Measurements from ENCODE around the gene COA3.
A peak's percentile ranks its signal among the peaks of the same experiment; 100 is the strongest.

Gene COA3

GRCh38 chr17:42760652-42761581 lies 37.6 kb downstream of the COA3 start, which contains the start of gene RAMP2:
TSS of gene RAMP2 (plus strand) at chr17:42761227. CDS start at chr17:42761262, 35 bp downstream.
- no peak for TF ChIP-seq ZC3H10 (CRISPR knock-in tag; IDR thresholded peaks at IDR 0.05)
- no peak for TF ChIP-seq ARNTL (CRISPR knock-in tag; IDR thresholded peaks at IDR 0.05; ENCODE audit: borderline replicate concordance, low read depth)
- no peak for TF ChIP-seq ZFP3 (CRISPR knock-in tag; IDR thresholded peaks at IDR 0.05)
- no peak for TF ChIP-seq RARB (CRISPR knock-in tag; IDR thresholded peaks at IDR 0.05)
- TF ChIP-seq, protein P1, sequence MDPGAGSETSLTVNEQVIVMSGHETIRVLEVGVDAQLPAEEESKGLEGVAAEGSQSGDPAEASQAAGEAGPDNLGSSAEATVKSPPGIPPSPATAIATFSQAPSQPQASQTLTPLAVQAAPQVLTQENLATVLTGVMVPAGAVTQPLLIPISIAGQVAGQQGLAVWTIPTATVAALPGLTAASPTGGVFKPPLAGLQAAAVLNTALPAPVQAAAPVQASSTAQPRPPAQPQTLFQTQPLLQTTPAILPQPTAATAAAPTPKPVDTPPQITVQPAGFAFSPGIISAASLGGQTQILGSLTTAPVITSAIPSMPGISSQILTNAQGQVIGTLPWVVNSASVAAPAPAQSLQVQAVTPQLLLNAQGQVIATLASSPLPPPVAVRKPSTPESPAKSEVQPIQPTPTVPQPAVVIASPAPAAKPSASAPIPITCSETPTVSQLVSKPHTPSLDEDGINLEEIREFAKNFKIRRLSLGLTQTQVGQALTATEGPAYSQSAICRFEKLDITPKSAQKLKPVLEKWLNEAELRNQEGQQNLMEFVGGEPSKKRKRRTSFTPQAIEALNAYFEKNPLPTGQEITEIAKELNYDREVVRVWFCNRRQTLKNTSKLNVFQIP (CRISPR knock-in tag; IDR thresholded peaks at IDR 0.05; ENCODE audit: borderline replicate concordance, low read depth): no peak
- TF ChIP-seq PATZ1 (CRISPR knock-in tag; IDR thresholded peaks at IDR 0.05; ENCODE audit: borderline replicate concordance): no peak
- no peak for TF ChIP-seq SNAI2 (CRISPR knock-in tag; IDR thresholded peaks at IDR 0.05)
- TF ChIP-seq CREB5 (CRISPR knock-in tag; IDR thresholded peaks at IDR 0.05; ENCODE audit: low read depth): no peak
- TF ChIP-seq ZNF565 (CRISPR knock-in tag; conservative IDR thresholded peaks at IDR 0.05; ENCODE audit: low read depth): no peak
- TF ChIP-seq ZFP30 (CRISPR knock-in tag; IDR thresholded peaks at IDR 0.05): no peak
- no peak for TF ChIP-seq ESRRG (CRISPR knock-in tag; IDR thresholded peaks at IDR 0.05)
- no peak for TF ChIP-seq TCF4 (CRISPR knock-in tag; IDR thresholded peaks at IDR 0.05; ENCODE audit: borderline replicate concordance)
- TF ChIP-seq GLIS3 (CRISPR knock-in tag; IDR thresholded peaks at IDR 0.05): no peak
- TF ChIP-seq ZNF8 (CRISPR knock-in tag; IDR thresholded peaks at IDR 0.05): no peak
- ATAC-seq: peak; percentile 55

DNA sequence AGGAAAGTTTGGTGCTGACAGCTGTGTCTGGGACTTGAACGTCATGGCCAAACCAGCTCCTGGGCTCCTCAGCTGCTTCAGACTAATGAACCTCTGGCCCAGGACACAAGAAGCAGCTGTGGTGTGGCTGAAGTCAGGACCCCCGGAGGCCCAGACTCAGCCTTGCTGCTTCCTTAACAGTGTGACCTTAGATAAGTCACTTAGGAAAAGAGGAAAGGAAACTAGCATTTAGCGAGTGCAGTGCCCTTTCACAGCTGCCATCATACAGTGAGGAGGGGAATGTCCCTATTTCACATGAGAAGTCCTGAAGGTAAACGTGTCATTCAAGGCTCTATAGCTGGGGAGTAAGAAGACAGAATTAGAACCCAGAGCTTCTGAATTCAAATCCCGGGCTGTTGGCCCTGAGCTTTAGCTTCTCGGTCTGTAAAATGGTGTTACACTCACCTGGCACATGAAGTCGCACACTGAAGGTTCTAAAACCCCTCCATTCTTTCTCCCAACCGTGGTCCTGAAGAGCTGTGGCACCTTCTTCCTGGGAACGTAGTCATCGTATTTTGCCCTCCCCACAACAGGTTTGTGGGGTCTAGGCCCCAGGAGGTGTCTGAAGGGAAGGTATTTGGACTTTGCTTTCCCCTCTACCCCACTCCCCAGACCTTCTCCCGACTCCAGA lies 38.4 kb downstream of the COA3 start:
- ATAC-seq: no peak
- no peak for TF ChIP-seq RARB (CRISPR knock-in tag; IDR thresholded peaks at IDR 0.05)
- no peak for TF ChIP-seq ZFP3 (CRISPR knock-in tag; IDR thresholded peaks at IDR 0.05)
- no peak for TF ChIP-seq BACH2 (CRISPR knock-in tag; IDR thresholded peaks at IDR 0.05; ENCODE audit: borderline replicate concordance)
- TF ChIP-seq PATZ1 (CRISPR knock-in tag; IDR thresholded peaks at IDR 0.05; ENCODE audit: borderline replicate concordance): no peak
- TF ChIP-seq TSHZ2 (CRISPR knock-in tag; IDR thresholded peaks at IDR 0.05): no peak
- no peak for TF ChIP-seq ZNF8 (CRISPR knock-in tag; IDR thresholded peaks at IDR 0.05)
- TF ChIP-seq ZFP30 (CRISPR knock-in tag; IDR thresholded peaks at IDR 0.05): no peak
- no peak for TF ChIP-seq ZNF565 (CRISPR knock-in tag; conservative IDR thresholded peaks at IDR 0.05; ENCODE audit: low read depth)
- no peak for TF ChIP-seq ZC3H10 (CRISPR knock-in tag; IDR thresholded peaks at IDR 0.05)
- TF ChIP-seq ISL1 (CRISPR knock-in tag; IDR thresholded peaks at IDR 0.05): no peak
- no peak for TF ChIP-seq SNAI2 (CRISPR knock-in tag; IDR thresholded peaks at IDR 0.05)
- TF ChIP-seq PPARA (CRISPR knock-in tag; IDR thresholded peaks at IDR 0.05; ENCODE audit: borderline replicate concordance): no peak
- TF ChIP-seq TOX (CRISPR knock-in tag; IDR thresholded peaks at IDR 0.05; ENCODE audit: borderline replicate concordance): no peak
- no peak for TF ChIP-seq ARNTL (CRISPR knock-in tag; IDR thresholded peaks at IDR 0.05; ENCODE audit: borderline replicate concordance, low read depth)
- no peak for TF ChIP-seq OSR1 (CRISPR knock-in tag; IDR thresholded peaks at IDR 0.05)
